Hematopoietic multipotent progenitor cell treated with erythropoietin and hydrocortisone succinate and interleukin-3 and kit ligand, for 6 days (in vitro differentiated cells): ENCODE results near the gene NXPH1.
A peak's percentile ranks its signal among the peaks of the same experiment; 100 is the strongest.

Source experiments
- DNase-seq: peaks from one replicate; pipeline ENCODE4 v3.0.0-alpha.2; 2015

NXPH1 gene

GRCh38 chr7:8509621-8510020 is 76.2 kb downstream of the NXPH1 start:
- no peak for DNase-seq

GRCh38 chr7:8511855-8512254 is 78.4 kb downstream of the NXPH1 start:
- no peak for DNase-seq

- no peak for DNase-seq
Observed at GRCh38 chr7:8514781-8515519, 81.5 kb downstream of the NXPH1 start.

GRCh38 chr7:8515640-8516185 is 82.3 kb downstream of the NXPH1 start:
- DNase-seq: no peak

- DNase-seq: no peak
Observed at GRCh38 chr7:8516976-8517375, 83.6 kb downstream of the NXPH1 start.

- no peak for DNase-seq
Observed at GRCh38 chr7:8528311-8528710, 94.9 kb downstream of the NXPH1 start.

- DNase-seq: no peak
Observed at GRCh38 chr7:8531991-8532515, 98.6 kb downstream of the NXPH1 start.

GRCh38 chr7:8536431-8536830 is 103.0 kb downstream of the NXPH1 start:
- peak; percentile 1 for DNase-seq

GRCh38 chr7:8549046-8549445 is 115.6 kb downstream of the NXPH1 start:
- no peak for DNase-seq

GRCh38 chr7:8560501-8560900 is 127.1 kb downstream of the NXPH1 start:
- DNase-seq: no peak

- DNase-seq: no peak
Observed at GRCh38 chr7:8561449-8561848, 128.0 kb downstream of the NXPH1 start.

GRCh38 chr7:8564281-8564680 is 130.9 kb downstream of the NXPH1 start:
- DNase-seq: no peak

GRCh38 chr7:8566016-8566415 is 132.6 kb downstream of the NXPH1 start:
- DNase-seq: no peak

- DNase-seq: no peak
Observed at GRCh38 chr7:8567626-8568025, 134.2 kb downstream of the NXPH1 start.

GRCh38 chr7:8579661-8580194 is 146.3 kb downstream of the NXPH1 start:
- no peak for DNase-seq

- no peak for DNase-seq
Observed at GRCh38 chr7:8581842-8582241, 148.4 kb downstream of the NXPH1 start.

- DNase-seq: no peak
Observed at GRCh38 chr7:8582728-8583127, 149.3 kb downstream of the NXPH1 start.

GRCh38 chr7:8585591-8585990 is 152.2 kb downstream of the NXPH1 start:
- DNase-seq: no peak

- DNase-seq: no peak
Observed at GRCh38 chr7:8590225-8590624, 156.8 kb downstream of the NXPH1 start.

- no peak for DNase-seq
Observed at GRCh38 chr7:8590791-8591190, 157.4 kb downstream of the NXPH1 start.

GRCh38 chr7:8591289-8591688 is 157.9 kb downstream of the NXPH1 start:
- DNase-seq: no peak

- DNase-seq: no peak
Observed at GRCh38 chr7:8592167-8592566, 158.8 kb downstream of the NXPH1 start.

- DNase-seq: no peak
Observed at GRCh38 chr7:8594115-8594514, 160.7 kb downstream of the NXPH1 start.

- DNase-seq: no peak
Observed at GRCh38 chr7:8597565-8597964, 164.2 kb downstream of the NXPH1 start.
